Measurements from ENCODE around the gene EML1. TPM values are rescaled to one million over a fixed set of nuclear protein-coding genes. Genes with fewer than 3 reads are reported as not detected.

The EML1 gene
- total RNA-seq, 2 experiments from 2014 or later, result not detected

DNA sequence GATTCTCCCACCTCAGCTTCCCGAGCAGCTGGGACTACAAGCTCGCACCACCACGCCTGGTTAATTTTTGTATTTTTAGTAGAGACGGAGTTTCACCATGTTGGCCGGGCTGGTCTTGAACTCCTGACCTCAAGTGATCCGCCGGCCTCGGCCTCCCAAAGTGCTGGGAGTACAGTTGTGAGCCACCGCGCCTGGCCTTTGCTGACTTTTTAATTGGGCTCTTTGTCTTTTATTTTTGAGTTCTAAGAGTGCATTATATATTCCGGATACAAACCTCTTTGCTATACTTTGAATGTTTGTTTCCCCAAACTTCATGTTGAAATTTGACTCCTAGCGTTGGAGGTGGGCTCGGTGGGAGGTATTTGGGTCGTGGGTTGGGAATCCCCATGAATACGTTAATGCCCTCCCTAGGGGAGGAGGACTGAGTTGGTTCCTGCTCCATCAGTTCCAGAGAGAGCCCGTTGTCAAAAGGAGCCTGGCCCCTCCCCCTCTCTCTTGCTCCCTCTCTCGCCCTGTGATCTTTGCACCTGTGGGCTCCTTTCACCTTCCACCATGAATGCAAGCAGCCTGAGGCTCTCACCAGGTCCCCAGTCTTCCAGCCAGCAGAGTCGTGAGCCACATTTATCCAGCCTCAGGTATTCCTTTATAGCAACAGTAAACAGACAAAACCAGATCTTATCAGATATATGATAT is 168.8 kb downstream of the EML1 start:
- CTCF ChIA-PET (ENCODE audit: unreplicated experiment), result no interaction called here

DNA sequence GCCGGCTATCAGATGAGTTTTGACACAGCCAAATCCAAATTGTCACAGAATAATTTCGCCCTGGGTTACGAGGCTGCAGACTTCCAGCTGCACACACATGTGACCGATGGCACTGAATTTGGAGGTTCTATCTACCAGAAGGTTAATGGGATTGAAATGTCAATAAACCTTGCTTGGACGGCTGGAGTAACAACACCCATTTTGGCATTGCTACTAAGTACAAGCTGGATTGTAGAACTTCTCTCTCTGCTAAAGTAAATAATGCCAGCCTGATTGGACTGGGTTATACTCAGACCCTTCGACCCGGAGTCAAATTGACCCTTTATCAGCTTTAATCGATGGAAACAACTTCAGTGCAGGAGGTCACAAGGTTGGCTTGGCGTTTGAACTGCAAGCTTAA is 171.8 kb downstream of the EML1 start:
- no peaks in the 10 kb centered on the region for H4K20me1 ChIP-seq (ENCODE audit: insufficient read depth, low read length)
- TF ChIP-seq, protein P1, sequence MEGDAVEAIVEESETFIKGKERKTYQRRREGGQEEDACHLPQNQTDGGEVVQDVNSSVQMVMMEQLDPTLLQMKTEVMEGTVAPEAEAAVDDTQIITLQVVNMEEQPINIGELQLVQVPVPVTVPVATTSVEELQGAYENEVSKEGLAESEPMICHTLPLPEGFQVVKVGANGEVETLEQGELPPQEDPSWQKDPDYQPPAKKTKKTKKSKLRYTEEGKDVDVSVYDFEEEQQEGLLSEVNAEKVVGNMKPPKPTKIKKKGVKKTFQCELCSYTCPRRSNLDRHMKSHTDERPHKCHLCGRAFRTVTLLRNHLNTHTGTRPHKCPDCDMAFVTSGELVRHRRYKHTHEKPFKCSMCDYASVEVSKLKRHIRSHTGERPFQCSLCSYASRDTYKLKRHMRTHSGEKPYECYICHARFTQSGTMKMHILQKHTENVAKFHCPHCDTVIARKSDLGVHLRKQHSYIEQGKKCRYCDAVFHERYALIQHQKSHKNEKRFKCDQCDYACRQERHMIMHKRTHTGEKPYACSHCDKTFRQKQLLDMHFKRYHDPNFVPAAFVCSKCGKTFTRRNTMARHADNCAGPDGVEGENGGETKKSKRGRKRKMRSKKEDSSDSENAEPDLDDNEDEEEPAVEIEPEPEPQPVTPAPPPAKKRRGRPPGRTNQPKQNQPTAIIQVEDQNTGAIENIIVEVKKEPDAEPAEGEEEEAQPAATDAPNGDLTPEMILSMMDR (conservative IDR thresholded peaks at IDR 0.05; ENCODE audit: low read length), result no peak
- TF ChIP-seq EZH2phosphoT487 (IDR thresholded peaks at IDR 0.05; ENCODE audit: borderline replicate concordance, low read depth, low read length), result no peak
- H2AFZ ChIP-seq (ENCODE audit: low read length), result no peak overlapping the region
- POLR2A ChIA-PET, result no interaction called here
- intact Hi-C loops (cut with micrococcal nuclease; ENCODE audit: unreplicated experiment), result no loop called here
- no peaks in the 10 kb centered on the region for H3K9me2 ChIP-seq (ENCODE audit: insufficient read depth, low read length)
- H3K4me3 ChIP-seq (ENCODE audit: low read depth, low read length, poor library complexity, severe bottlenecking), result no peak overlapping the region
- no TSS peak for BruUV-seq (replicated peaks)
- no peaks in the 10 kb centered on the region for H3K79me2 ChIP-seq (ENCODE audit: insufficient read depth, low read depth, low read length)
- H3K27ac ChIP-seq (ENCODE audit: low read depth, low read length, poor library complexity, severe bottlenecking), result no peak overlapping the region
- CTCF ChIA-PET (ENCODE audit: unreplicated experiment), result no interaction called here
- DNase-seq (ENCODE audit: low spot score), result no peak
- no peaks in the 10 kb centered on the region for H3K9me3 ChIP-seq (ENCODE audit: low read length)
- H3K4me1 ChIP-seq (ENCODE audit: insufficient read depth, low read length, poor library complexity, severe bottlenecking), result no peaks in the 10 kb centered on the region
- H3K36me3 ChIP-seq (ENCODE audit: insufficient read depth, low read length), result no peaks in the 10 kb centered on the region
- no peak overlapping the region for H3K4me2 ChIP-seq (ENCODE audit: low read length)

More for the DNA sequence above, 168.8 kb downstream of the EML1 start:
- no peaks in the 10 kb centered on the region for H3K9me2 ChIP-seq (ENCODE audit: insufficient read depth, low read length)
- no peaks in the 10 kb centered on the region for H3K79me2 ChIP-seq (ENCODE audit: insufficient read depth, low read depth, low read length)
- BruUV-seq (replicated peaks), result no TSS peak
- intact Hi-C loops (cut with micrococcal nuclease; ENCODE audit: unreplicated experiment), result no loop called here
- no peaks in the 10 kb centered on the region for H3K36me3 ChIP-seq (ENCODE audit: insufficient read depth, low read length)
- H2AFZ ChIP-seq (ENCODE audit: low read length), result no peak overlapping the region
- no peaks in the 10 kb centered on the region for H3K4me1 ChIP-seq (ENCODE audit: insufficient read depth, low read length, poor library complexity, severe bottlenecking)
- no peak for TF ChIP-seq EZH2phosphoT487 (IDR thresholded peaks at IDR 0.05; ENCODE audit: borderline replicate concordance, low read depth, low read length)
- TF ChIP-seq, protein P1 (conservative IDR thresholded peaks at IDR 0.05; ENCODE audit: low read length), result no peak
- POLR2A ChIA-PET, result no interaction called here
- no peak overlapping the region for H3K27ac ChIP-seq (ENCODE audit: low read depth, low read length, poor library complexity, severe bottlenecking)
- H3K4me3 ChIP-seq (ENCODE audit: low read depth, low read length, poor library complexity, severe bottlenecking), result no peak overlapping the region
- no peaks in the 10 kb centered on the region for H3K9me3 ChIP-seq (ENCODE audit: low read length)
- no peak for DNase-seq (ENCODE audit: low spot score)
- H4K20me1 ChIP-seq (ENCODE audit: insufficient read depth, low read length), result no peaks in the 10 kb centered on the region
- H3K4me2 ChIP-seq (ENCODE audit: low read length), result no peak overlapping the region

DNA sequence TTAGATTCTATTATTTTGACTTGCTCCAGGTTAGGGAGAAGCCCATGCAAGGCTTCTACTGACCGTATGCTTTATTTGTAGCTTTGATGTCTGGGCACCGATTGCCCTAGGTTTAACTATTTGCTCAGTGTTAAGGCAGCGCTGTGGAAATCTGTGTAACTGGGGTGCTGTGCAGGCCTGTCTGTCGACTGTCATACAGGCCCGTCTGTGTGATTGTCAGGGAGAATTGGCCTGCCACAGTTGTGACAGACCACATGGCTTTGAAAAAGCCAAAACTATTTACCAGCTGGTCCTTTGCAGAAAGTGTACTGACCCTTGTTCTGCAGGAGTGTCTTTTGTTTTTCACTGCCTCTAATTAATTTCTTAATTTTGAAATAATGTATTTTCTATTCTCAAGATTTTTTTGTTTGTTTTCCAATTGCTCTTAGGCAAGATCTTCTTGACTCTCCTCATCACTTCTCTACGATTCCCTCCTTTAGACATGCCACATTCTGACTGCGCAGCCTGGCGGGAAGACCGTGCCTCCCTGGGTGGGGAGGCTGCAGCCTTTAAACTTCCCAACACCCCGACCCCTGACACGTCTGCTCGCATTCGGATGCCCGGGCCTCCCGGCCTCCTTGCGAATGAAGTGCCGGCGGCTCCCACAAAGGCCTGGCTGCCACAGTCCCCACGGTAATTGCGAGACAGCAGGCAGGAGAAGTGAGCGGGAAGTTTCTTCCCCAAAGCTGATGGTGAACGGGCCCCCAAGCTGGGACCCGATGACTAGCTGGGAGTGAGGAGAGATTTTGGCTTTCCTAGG is 173.0 kb downstream of the EML1 start:
- BruUV-seq (replicated peaks), result no TSS peak
- CTCF ChIA-PET (ENCODE audit: unreplicated experiment), result interaction anchor here (0.5 kb wide), 1 partner anchor 505 kb away, joined by 3 read pairs; no protein-coding TSS in a partner anchor
- Histone ChIP-seq H3K4me1 (ENCODE audit: insufficient read depth, low read length, poor library complexity, severe bottlenecking) (peaks cover 5% of the 10 kb centered on the region), H2AFZ (ENCODE audit: low read length) (no peak overlapping the region), H3K4me3 (ENCODE audit: low read depth, low read length, poor library complexity, severe bottlenecking) (no peak overlapping the region), H3K4me2 (ENCODE audit: low read length) (no peak overlapping the region), H3K79me2 (ENCODE audit: insufficient read depth, low read depth, low read length) (no peaks in the 10 kb centered on the region), H4K20me1 (ENCODE audit: insufficient read depth, low read length) (no peaks in the 10 kb centered on the region), H3K27ac (ENCODE audit: low read depth, low read length, poor library complexity, severe bottlenecking) (no peak overlapping the region), H3K9me3 (ENCODE audit: low read length) (no peaks in the 10 kb centered on the region), H3K36me3 (ENCODE audit: insufficient read depth, low read length) (no peaks in the 10 kb centered on the region), H3K9me2 (ENCODE audit: insufficient read depth, low read length) (no peaks in the 10 kb centered on the region)
- TF ChIP-seq, protein P1 (conservative IDR thresholded peaks at IDR 0.05; ENCODE audit: low read length), result no peak
- TF ChIP-seq EZH2phosphoT487 (IDR thresholded peaks at IDR 0.05; ENCODE audit: borderline replicate concordance, low read depth, low read length), result no peak
- intact Hi-C loops (cut with micrococcal nuclease; ENCODE audit: unreplicated experiment), result no loop called here
- no peak for DNase-seq (ENCODE audit: low spot score)
- POLR2A ChIA-PET, result no interaction called here
